Measurements from ENCODE around the gene NKD2.

GRCh38 chr5:1048162-1048721 lies 39.6 kb downstream of the NKD2 start:
- TF ChIP-seq EZH2 (IDR thresholded peaks at IDR 0.05; ENCODE audit: low read length), result no peak
- TF ChIP-seq, protein P1, sequence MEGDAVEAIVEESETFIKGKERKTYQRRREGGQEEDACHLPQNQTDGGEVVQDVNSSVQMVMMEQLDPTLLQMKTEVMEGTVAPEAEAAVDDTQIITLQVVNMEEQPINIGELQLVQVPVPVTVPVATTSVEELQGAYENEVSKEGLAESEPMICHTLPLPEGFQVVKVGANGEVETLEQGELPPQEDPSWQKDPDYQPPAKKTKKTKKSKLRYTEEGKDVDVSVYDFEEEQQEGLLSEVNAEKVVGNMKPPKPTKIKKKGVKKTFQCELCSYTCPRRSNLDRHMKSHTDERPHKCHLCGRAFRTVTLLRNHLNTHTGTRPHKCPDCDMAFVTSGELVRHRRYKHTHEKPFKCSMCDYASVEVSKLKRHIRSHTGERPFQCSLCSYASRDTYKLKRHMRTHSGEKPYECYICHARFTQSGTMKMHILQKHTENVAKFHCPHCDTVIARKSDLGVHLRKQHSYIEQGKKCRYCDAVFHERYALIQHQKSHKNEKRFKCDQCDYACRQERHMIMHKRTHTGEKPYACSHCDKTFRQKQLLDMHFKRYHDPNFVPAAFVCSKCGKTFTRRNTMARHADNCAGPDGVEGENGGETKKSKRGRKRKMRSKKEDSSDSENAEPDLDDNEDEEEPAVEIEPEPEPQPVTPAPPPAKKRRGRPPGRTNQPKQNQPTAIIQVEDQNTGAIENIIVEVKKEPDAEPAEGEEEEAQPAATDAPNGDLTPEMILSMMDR (optimal IDR thresholded peaks at IDR 0.05 in 1 of 3, IDR thresholded peaks at IDR 0.05 in 1 of 3, conservative IDR thresholded peaks at IDR 0.05 in 1 of 3; ENCODE audit: extremely low read depth in 1 of 3, insufficient read depth in 2 of 3, low read length in 3 of 3), result no peak
